ENCODE data around the gene GRIK4.
"Not testable (repeated sequence)": the region's sequence is repeated elsewhere in the genome, so short reads cannot be mapped to it uniquely, and the experiment has no call there.

The GRIK4 gene

GRCh38 chr11:121031167-121031566 is 519.6 kb downstream of the GRIK4 start:
- DNase-seq, result no peak

GRCh38 chr11:121031648-121032047 is 520.1 kb downstream of the GRIK4 start:
- not testable (repeated sequence) for DNase-seq

GRCh38 chr11:121032546-121032945 is 521.0 kb downstream of the GRIK4 start:
- no peak for DNase-seq

DNA sequence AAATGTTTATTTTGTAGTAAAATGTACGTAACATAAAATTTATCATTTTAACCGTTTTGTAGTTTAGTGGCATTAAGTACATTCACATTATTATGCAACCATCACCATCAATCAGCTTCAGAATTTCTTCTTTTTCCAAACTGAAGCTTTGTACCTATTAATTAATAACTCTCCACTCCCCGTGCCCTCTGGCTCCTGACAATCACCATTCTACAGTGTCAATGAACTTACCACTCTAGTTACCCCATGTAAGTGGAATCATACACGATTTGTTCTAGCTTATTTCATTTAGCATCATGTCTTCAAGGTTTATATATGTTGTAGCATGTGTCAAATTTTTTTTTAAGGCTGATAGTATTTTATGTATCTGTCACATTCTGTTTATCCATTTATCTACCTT is 522.1 kb downstream of the GRIK4 start:
- DNase-seq, result no peak

GRCh38 chr11:121035169-121035755 is 523.7 kb downstream of the GRIK4 start:
- no peak for DNase-seq

GRCh38 chr11:121035780-121036179 is 524.2 kb downstream of the GRIK4 start:
- no peak for DNase-seq

DNA sequence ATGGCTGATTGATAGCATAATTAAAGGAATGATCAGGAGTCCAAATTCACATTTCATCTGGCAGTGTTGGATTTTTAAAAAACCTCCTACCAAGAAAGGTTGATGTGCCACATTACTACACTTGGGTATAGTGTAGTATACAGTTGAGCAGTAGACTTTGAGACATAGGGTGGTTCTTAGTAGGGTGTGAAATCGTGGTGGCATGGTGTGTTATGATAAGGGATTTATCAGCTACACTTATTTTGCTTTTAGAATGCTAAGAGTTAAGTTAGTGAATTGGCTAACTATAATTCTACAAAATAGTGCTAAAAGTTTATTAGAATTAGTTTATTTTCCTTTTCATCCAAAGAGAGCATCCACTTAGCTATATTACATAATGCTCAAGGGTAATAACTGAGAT is 525.5 kb downstream of the GRIK4 start:
- no peak for DNase-seq

Data from HCEC 1CT (cell line).